ENCODE data around the gene CEP112.
"Not testable (repeated sequence)": the region's sequence is repeated elsewhere in the genome, so short reads cannot be mapped to it uniquely, and the experiment has no call there.

Gene CEP112

GRCh38 chr17:65852911-65853310 lies 339.0 kb downstream of the CEP112 start:
- intact Hi-C loops (cut with DNase I): no loop called here
- no peak for DNase-seq

- no peak for DNase-seq
- intact Hi-C loops (cut with DNase I): no loop called here
Observed at GRCh38 chr17:65851965-65852736, 339.8 kb downstream of the CEP112 start.

- no peak for DNase-seq
- intact Hi-C loops (cut with DNase I): no loop called here
Observed at GRCh38 chr17:65850486-65850885, 341.4 kb downstream of the CEP112 start.

DNA sequence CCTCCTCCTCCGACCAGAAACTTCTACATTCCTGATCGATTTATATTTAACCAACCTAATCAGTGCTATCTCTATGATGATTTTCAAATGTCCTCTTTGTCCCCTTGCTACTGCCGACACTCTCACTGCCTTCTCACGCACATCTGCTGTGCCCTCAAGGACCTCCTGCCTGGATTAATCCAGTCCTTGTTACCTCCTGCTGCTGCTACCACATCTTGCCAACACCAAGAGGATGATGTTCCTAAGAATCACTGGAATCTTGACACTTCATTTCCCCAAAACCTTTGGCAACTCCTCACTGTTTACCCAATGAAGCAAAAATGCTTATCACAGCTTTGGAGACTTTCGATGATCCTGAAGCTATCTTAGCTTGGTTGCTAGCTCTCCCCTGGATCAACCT lies 343.2 kb downstream of the CEP112 start:
- DNase-seq: no peak
- intact Hi-C loops (cut with DNase I): no loop called here

DNA sequence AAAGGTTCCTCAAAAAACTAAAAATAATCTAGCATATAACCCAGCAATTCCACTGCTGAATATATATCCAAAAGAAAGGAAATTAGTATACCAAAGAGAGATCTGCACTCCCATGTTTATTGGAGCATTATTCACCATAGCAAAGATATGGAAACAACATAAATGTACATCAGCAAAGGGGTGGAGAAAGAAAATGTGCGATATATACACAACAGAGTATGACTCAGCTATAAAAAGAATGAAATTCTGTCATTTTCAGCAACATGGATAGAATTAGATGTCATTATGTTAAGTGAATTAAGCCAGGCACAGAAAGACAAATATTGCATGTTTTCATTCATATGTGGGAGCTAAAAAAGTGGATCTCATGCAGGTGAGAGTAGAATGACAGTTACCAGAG lies 350.8 kb downstream of the CEP112 start:
- intact Hi-C loops (cut with DNase I): no loop called here

DNA sequence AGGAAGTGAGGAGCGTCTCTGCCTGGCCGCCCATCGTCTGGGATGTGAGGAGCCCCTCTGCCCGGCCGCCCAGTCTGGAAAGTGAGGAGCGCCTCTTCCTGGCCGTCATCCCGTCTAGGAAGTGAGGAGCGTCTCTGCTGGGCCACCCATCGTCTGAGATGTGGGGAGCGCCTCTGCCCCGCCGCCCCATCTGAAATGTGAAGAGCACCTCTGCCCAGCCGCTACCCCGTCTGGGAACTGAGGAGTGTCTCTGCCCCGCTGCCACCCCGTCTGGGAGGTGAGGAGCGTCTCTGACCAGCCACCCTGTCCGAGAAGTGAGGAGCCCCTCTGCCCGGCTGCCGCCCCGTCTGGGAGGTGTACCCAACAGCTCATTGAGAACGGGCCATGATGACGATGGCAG lies 354.7 kb downstream of the CEP112 start:
- intact Hi-C loops (cut with DNase I): not testable (repeated sequence)
- peak in 2 of 10 donors; percentile 43 to 56 for DNase-seq

More for the DNA sequence above, 350.8 kb downstream of the CEP112 start:
- no peak for DNase-seq

- intact Hi-C loops (cut with DNase I): no loop called here
Observed at GRCh38 chr17:65833214-65833613, 358.7 kb downstream of the CEP112 start.

GRCh38 chr17:65830356-65830755 lies 361.6 kb downstream of the CEP112 start:
- intact Hi-C loops (cut with DNase I): no loop called here
- no peak for DNase-seq

More at GRCh38 chr17:65833214-65833613, 358.7 kb downstream of the CEP112 start:
- DNase-seq: no peak

DNA sequence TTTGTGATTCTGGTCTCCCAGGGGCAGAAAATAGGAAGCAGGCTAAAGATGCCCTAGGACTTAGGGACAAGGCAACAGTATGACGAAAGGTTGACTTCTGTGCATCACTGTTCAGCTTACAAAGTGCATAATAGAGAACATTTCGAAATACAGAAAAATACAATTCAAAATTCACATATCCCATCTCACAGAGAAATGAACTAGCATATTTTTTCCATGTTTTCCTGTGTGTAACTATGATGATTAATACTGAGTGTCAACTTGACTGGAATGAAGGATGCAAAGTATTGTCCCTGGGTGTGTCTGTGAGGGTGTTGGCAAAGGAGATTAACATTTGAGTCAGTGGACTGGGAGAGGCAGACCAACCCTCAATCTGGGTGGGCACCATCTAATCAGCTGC lies 365.4 kb downstream of the CEP112 start:
- DNase-seq; intact Hi-C loops (cut with DNase I): not testable (repeated sequence)

DNA sequence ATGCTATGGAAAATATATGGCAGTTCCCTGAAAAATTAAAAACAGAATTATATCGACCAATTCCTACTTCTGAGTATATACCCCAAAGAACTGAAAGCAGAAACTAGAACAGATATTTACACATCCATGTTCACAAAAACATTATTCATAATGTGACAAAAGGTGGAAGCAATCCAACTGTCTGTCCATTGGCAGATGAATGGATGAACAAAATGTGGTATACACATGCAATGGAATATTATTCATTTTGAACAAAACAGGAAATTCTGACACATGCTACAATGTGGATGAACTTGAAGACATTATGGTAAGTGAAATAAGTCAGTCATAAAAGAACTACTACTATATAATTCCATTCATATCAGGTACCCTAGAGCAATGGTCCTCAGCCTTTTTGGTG lies 367.0 kb downstream of the CEP112 start:
- intact Hi-C loops (cut with DNase I): no loop called here
- DNase-seq: no peak

DNA sequence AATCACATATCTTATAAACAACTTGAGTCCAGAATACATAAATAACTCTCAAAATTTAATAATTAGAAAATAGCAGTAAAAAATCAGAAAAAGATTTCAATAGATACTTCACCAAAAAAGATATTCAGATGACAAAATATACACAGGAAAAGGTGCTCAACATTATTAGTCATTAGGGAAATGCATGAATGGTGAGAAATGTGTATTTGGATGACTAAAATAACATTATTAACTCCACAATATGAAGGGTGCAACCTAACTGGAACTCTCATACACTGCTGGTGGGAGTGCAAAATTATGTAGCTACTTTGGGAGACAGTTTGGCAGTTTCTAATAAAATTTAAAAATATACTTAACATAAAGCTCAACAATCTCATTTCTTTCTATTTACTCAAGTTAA lies 368.2 kb downstream of the CEP112 start:
- DNase-seq: no peak
- intact Hi-C loops (cut with DNase I): no loop called here

GRCh38 chr17:65820811-65821210 lies 371.1 kb downstream of the CEP112 start:
- intact Hi-C loops (cut with DNase I): no loop called here
- no peak for DNase-seq

GRCh38 chr17:65820306-65820705 lies 371.6 kb downstream of the CEP112 start:
- intact Hi-C loops (cut with DNase I): no loop called here
- DNase-seq: no peak

DNA sequence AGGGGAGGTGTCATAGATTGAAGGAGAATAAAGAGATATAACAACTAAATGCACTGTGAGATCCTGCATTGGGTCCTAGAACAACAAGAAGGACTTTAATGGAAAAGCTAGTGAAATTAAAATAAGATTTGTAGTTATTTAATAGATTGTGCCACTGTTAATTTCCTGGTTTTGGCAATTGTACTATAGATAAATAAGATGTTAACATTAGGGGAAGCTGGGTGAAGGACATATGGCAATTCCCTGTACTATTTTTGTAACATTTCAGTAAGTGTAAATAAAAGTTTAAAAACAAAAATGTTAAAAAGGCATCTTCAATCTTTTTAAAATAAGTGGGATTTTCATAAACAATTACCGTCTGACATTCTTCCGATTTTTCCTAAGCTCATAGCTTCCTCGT lies 372.1 kb downstream of the CEP112 start:
- intact Hi-C loops (cut with DNase I): no loop called here

GRCh38 chr17:65817951-65818350 lies 374.0 kb downstream of the CEP112 start:
- intact Hi-C loops (cut with DNase I): no loop called here
- no peak for DNase-seq

More for the DNA sequence above, 372.1 kb downstream of the CEP112 start:
- DNase-seq: no peak

DNA sequence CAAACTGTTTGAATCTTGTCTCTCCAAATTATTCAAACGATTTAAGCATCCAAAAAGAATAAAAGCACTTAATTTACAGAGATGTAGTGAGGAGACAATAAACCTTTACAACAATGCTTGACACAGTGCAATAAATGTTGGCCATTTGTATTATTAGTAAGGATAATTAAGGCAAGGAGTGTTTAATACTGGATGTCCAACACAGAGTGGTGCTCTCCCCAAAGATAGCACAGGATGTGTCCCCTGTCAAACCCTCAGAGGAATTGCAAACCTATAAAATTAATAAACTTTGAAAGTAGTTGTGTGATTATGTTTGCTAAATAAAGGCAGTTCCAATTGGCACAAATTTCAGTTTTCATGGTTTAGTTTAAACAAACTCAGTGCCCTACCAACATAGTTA lies 377.5 kb downstream of the CEP112 start:
- intact Hi-C loops (cut with DNase I): no loop called here
- no peak for DNase-seq

GRCh38 chr17:65813306-65813705 lies 378.6 kb downstream of the CEP112 start:
- intact Hi-C loops (cut with DNase I): no loop called here
- DNase-seq: no peak

DNA sequence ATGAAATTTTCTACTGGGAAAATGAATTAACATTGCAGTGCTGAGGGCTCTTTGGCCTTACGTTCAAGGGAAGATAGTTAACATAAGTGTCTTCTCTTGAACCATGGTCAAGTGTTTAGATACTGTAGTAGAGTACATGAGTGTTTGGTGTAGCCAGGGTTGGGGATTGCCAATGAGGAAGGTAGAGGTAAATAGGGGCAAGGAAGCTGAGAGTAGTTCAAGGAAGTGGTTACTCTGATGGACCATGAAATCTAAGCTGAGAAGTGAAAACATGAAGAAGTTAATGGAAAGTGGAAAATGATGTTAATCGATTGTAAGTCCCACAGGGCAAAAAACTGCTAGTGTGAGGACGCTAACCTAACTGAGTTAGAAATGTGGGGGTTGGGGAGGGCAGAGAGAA lies 380.9 kb downstream of the CEP112 start:
- intact Hi-C loops (cut with DNase I): no loop called here
- no peak for DNase-seq

GRCh38 chr17:65809366-65809765 lies 382.6 kb downstream of the CEP112 start:
- no peak for DNase-seq
- intact Hi-C loops (cut with DNase I): no loop called here

GRCh38 chr17:65808566-65808965 lies 383.4 kb downstream of the CEP112 start:
- DNase-seq; intact Hi-C loops (cut with DNase I): not testable (repeated sequence)

DNA sequence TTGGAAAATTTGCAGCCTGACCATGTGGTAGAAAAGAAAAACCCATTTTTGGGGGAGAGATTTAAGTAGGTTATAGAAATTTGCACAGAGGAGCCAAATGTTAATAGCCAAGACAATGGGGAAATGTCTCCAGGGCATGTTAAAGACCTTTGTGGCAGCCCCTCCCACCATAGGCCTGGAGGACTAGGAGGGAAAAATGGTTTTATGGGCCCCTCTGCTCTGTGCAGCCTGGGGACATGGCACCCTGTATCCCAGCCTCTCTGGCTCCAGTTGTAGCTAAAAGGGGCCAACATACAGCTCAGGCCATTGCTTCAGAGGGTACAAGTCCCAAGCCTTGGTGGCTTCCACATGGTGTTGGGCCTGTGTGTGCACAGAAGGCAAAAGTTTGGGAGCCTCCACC lies 384.6 kb downstream of the CEP112 start:
- DNase-seq: no peak
- intact Hi-C loops (cut with DNase I): no loop called here

- no peak for DNase-seq
- intact Hi-C loops (cut with DNase I): no loop called here
Observed at GRCh38 chr17:65801513-65801912, 390.4 kb downstream of the CEP112 start.

GRCh38 chr17:65800655-65801054 lies 391.3 kb downstream of the CEP112 start:
- DNase-seq: no peak
- intact Hi-C loops (cut with DNase I): no loop called here

Data from posterior cingulate gyrus (tissue), 11 donors.